HepG2 (cell line): Measurements from ENCODE around the gene PMM2. TPM values are rescaled to one million over a fixed set of nuclear protein-coding genes. Genes with fewer than 3 reads are reported as not detected.

Experiments
- DR1 ChIP-seq: sonication (generic); formaldehyde crosslinking; IDR thresholded peaks from 2 replicates; pipeline ENCODE4 v1.8.0; 2021; ENCODE audit warnings: mild to moderate bottlenecking, missing genetic modification reagents, inconsistent platforms
- HNF4G ChIP-seq, 2 experiments: sonication (generic) in 1 of 2; formaldehyde crosslinking in 1 of 2; IDR thresholded peaks; 2 replicates each; pipeline versions ENCODE4 v1.4.0 to v1.6.1; 2011 to 2020; ENCODE audit warnings: borderline replicate concordance in 2 of 2, low read depth in 2 of 2, mild to moderate bottlenecking in 2 of 2, low read length in 1 of 2, missing genetic modification reagents in 1 of 2, moderate library complexity in 1 of 2
- LCORL ChIP-seq, 2 experiments: fragments of 450-650 bp in 1 of 2; sonication (generic) in 1 of 2; formaldehyde crosslinking in 1 of 2; IDR thresholded peaks; 2 replicates each; pipeline versions ENCODE4 v1.5.0 to v1.6.1; 2017 to 2020; ENCODE audit warnings: antibody characterized with exemption in 1 of 2, missing genetic modification reagents in 1 of 2
- MLX ChIP-seq: IDR thresholded peaks from 2 replicates; pipeline ENCODE4 v1.6.1; 2016
- PLSCR1 ChIP-seq: sonication (generic); formaldehyde crosslinking; IDR thresholded peaks from 2 replicates; pipeline ENCODE4 v1.5.0; 2020; ENCODE audit warnings: missing genetic modification reagents, mild to moderate bottlenecking, borderline replicate concordance
- SAFB2 ChIP-seq: sonication (generic); formaldehyde crosslinking; IDR thresholded peaks from 2 replicates; pipeline ENCODE4 v1.5.1; 2020; ENCODE audit warnings: missing genetic modification reagents, low read depth, mild to moderate bottlenecking, borderline replicate concordance
- SNAI1 ChIP-seq: sonication (generic); formaldehyde crosslinking; IDR thresholded peaks from 2 replicates; pipeline ENCODE4 v1.5.0; 2020; ENCODE audit warnings: mild to moderate bottlenecking, missing genetic modification reagents, borderline replicate concordance
- SYNCRIP ChIP-seq: fragments of 200-400 bp; formaldehyde crosslinking; IDR thresholded peaks from 2 replicates; pipeline ENCODE4 v1.6.1; 2018; ENCODE audit warnings: mild to moderate bottlenecking, low read depth, low read length; ENCODE audit not compliant: insufficient read depth
- TEAD3 ChIP-seq: optimal IDR thresholded peaks from 2 replicates; pipeline ENCODE3; 2016; ENCODE audit warnings: borderline replicate concordance
- TP53 ChIP-seq: sonication (generic); formaldehyde crosslinking; conservative IDR thresholded peaks from 2 replicates; pipeline ENCODE4 v1.4.0; 2020; ENCODE audit warnings: missing genetic modification reagents
- ZHX2 ChIP-seq, 2 experiments: sonication (generic) in 1 of 2; formaldehyde crosslinking in 1 of 2; IDR thresholded peaks; 2 replicates each; pipeline versions ENCODE4 v1.6.1 to v1.9.0; 2014 to 2022; ENCODE audit warnings: antibody characterized with exemption in 1 of 2, borderline replicate concordance in 1 of 2, inconsistent platforms in 1 of 2, low read depth in 1 of 2, missing genetic modification reagents in 1 of 2
- ZNF230 ChIP-seq: sonication (generic); formaldehyde crosslinking; IDR thresholded peaks from 2 replicates; pipeline ENCODE4 v1.4.0; 2020; ENCODE audit warnings: mild to moderate bottlenecking, missing genetic modification reagents
- ZNF260 ChIP-seq: sonication (generic); formaldehyde crosslinking; IDR thresholded peaks from 2 replicates; pipeline ENCODE4 v1.4.0; 2020; ENCODE audit warnings: missing genetic modification reagents, low read depth, mild to moderate bottlenecking, borderline replicate concordance
- ZNF550 ChIP-seq: sonication (generic); formaldehyde crosslinking; IDR thresholded peaks from 2 replicates; pipeline ENCODE4 v1.4.0; 2020; ENCODE audit warnings: mild to moderate bottlenecking, missing genetic modification reagents, borderline replicate concordance
- ZNF644 ChIP-seq: IDR thresholded peaks from 2 replicates; pipeline ENCODE4 v1.6.1; 2016; ENCODE audit warnings: low read depth
- ZNF7 ChIP-seq: IDR thresholded peaks from 2 replicates; pipeline ENCODE4 v1.6.1; 2016; ENCODE audit warnings: missing biosample characterization, missing genetic modification reagents
- ZNF737 ChIP-seq: sonication (generic); formaldehyde crosslinking; IDR thresholded peaks from 2 replicates; pipeline ENCODE4 v1.5.0; 2020; ENCODE audit warnings: missing genetic modification reagents, mild to moderate bottlenecking, borderline replicate concordance
- ZNF740 ChIP-seq: sonication (generic); formaldehyde crosslinking; IDR thresholded peaks from 2 replicates; pipeline ENCODE4 v1.4.0; 2020; ENCODE audit warnings: missing genetic modification reagents
- ZNF761 ChIP-seq: sonication (generic); formaldehyde crosslinking; conservative IDR thresholded peaks from 2 replicates; pipeline ENCODE4 v1.4.0; 2020; ENCODE audit warnings: mild to moderate bottlenecking, missing genetic modification reagents
- polyA plus RNA-seq, 8 experiments: library from polyadenylated mRNA; depleted of rRNA in 3 of 8; stranded (reverse) in 7 of 8; unstranded in 1 of 8; fragments of >200 nt; fragmentation: Illumina TruSeq in 4 of 8; extraction: Trizol in 4 of 8; gene quantifications; 2 replicates each; pipeline versions ENCODE4 v1.2.1 to v1.2.3, GENCODE V29; 2011 to 2016; ENCODE audit warnings: low read depth in 4 of 8, missing spikeins in 1 of 8, mixed read lengths in 1 of 8; ENCODE audit not compliant: insufficient read depth in 1 of 8
- total RNA-seq, 5 experiments: library from RNA; depleted of rRNA; stranded (reverse); fragments of >200 nt; fragmentation: Illumina TruSeq; extraction: Trizol; gene quantifications; 2 replicates each; pipeline ENCODE4 v1.2.3, GENCODE V29; 2016; ENCODE audit warnings: low read depth in 1 of 5

PMM2 gene
- total and polyA plus RNA-seq, 2 of the 13 experiments (the other 11 are each of a cell fraction or from before 2014, with no cell fraction given), result 52.2 to 93.7 TPM

- TF ChIP-seq ZHX2 (IDR thresholded peaks at IDR 0.05; ENCODE audit: low read depth) (no peak; the same call in 1 of the 2 replicates), ZHX2 (CRISPR knock-in tag; IDR thresholded peaks at IDR 0.05; ENCODE audit: borderline replicate concordance) (no peak), ZNF7 (CRISPR knock-in tag) (no peak), DR1 (peak; percentile 92), ZNF260 (CRISPR knock-in tag) (peak; percentile 98), TEAD3 (CRISPR knock-in tag) (peak; percentile 90), ZNF550 (CRISPR knock-in tag) (peak; percentile 98), SAFB2 (peak; percentile 95; the same call in 1 of the 2 replicates), ZNF644 (CRISPR knock-in tag) (no peak), PLSCR1 (CRISPR knock-in tag) (no peak), ZNF737 (CRISPR knock-in tag) (0 out of 2 replicates have a peak, but pooled peaks have one; percentile 76), TP53 (peak; percentile 95), ZNF740 (CRISPR knock-in tag) (no peak), ZNF230 (peak; percentile 71; the same call in 1 of the 2 replicates), MLX (CRISPR knock-in tag) (peak; percentile 90), ZNF761 (CRISPR knock-in tag) (peak; percentile 92; the same call in 1 of the 2 replicates), HNF4G (IDR thresholded peaks at IDR 0.05; ENCODE audit: borderline replicate concordance, low read depth, low read length) (peak; percentile 8; the same call in 1 of the 2 replicates), HNF4G (CRISPR knock-in tag; IDR thresholded peaks at IDR 0.05; ENCODE audit: borderline replicate concordance, low read depth) (peak; percentile 88), SYNCRIP (no peak), LCORL (IDR thresholded peaks at IDR 0.05) (no peak), LCORL (CRISPR knock-in tag; IDR thresholded peaks at IDR 0.05) (peak; percentile 33; the same call in 1 of the 2 replicates), SNAI1 (CRISPR knock-in tag) (peak; percentile 99)
Measured at GRCh38 chr16:8797364-8798173, at the start of gene PMM2, which contains the start of gene TMEM186 (continued).
